ENCODE measurements around the gene RALGAPB.

DNA sequence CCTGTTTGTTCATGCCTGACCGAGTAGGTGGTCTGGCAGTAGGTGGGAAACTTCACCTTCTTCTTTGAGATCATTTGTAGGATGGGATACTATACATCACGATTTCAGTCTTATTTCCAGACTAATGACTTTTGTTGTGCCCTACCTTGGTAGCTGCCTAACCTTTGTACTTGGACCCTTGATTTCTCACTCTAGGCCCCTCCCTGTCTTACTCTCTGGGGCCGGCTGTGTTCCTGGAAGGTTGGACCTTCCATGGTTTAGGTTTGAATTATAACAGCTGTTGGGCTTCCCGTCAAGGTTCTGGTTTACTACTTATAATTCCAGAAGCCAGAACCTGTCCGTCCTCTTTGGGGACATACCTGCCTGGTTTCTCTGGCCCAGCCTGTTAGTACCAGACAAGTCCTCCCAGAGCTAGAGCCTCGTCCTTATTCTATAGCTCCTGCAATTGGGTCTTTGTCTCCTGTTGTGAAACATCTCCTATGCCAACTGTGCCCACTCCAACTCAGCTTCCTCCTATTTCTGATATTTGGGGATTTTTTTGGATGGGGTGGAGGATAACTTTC is 93.5 kb downstream of the RALGAPB start:
- TF ChIP-seq, protein P1, sequence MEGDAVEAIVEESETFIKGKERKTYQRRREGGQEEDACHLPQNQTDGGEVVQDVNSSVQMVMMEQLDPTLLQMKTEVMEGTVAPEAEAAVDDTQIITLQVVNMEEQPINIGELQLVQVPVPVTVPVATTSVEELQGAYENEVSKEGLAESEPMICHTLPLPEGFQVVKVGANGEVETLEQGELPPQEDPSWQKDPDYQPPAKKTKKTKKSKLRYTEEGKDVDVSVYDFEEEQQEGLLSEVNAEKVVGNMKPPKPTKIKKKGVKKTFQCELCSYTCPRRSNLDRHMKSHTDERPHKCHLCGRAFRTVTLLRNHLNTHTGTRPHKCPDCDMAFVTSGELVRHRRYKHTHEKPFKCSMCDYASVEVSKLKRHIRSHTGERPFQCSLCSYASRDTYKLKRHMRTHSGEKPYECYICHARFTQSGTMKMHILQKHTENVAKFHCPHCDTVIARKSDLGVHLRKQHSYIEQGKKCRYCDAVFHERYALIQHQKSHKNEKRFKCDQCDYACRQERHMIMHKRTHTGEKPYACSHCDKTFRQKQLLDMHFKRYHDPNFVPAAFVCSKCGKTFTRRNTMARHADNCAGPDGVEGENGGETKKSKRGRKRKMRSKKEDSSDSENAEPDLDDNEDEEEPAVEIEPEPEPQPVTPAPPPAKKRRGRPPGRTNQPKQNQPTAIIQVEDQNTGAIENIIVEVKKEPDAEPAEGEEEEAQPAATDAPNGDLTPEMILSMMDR (conservative IDR thresholded peaks at IDR 0.05; ENCODE audit: low read depth, low read length) = no peak
- no peak for TF ChIP-seq EZH2 (IDR thresholded peaks at IDR 0.05; ENCODE audit: low read length, unreplicated experiment)
